ENCODE data around the gene SNURF. TPM values are rescaled to one million over a fixed set of nuclear protein-coding genes. Genes with fewer than 3 reads are reported as not detected.
"Not testable (repeated sequence)": the region's sequence is repeated elsewhere in the genome, so short reads cannot be mapped to it uniquely, and the experiment has no call there.

Gene SNURF
- total and polyA plus RNA-seq, 4 donors: 2.1 to 78.4 (median 3.1) TPM

- Histone ChIP-seq H3K27me3 (ENCODE audit: control insufficient read depth in 3 of 3, insufficient read depth in 3 of 3, low read length in 2 of 3) (no peaks in the 10 kb centered on the region), H3K9me3 (ENCODE audit: control insufficient read depth in 4 of 4, insufficient read depth in 3 of 4, low read length in 3 of 4) (peaks cover 0 to 4% (median 1%) of the 10 kb centered on the region in 4 donors), H3K4me1 (ENCODE audit: control insufficient read depth in 5 of 5, insufficient read depth in 5 of 5, low read length in 5 of 5) (no peaks in the 10 kb centered on the region), H3K9ac (ENCODE audit: insufficient read depth in 1 of 2, low read length in 2 of 2) (no peak overlapping the region), H3K27ac (ENCODE audit: low read depth in 1 of 2, low read length in 1 of 2) (no peak overlapping the region), H3K36me3 (ENCODE audit: control insufficient read depth in 4 of 4, insufficient read depth in 4 of 4, low read length in 4 of 4) (no peaks in the 10 kb centered on the region), H3K4me3 (no peak overlapping the region)
- ATAC-seq (ENCODE audit: insufficient read depth, low FRiP score) (no peak), DNase-seq (no peak)
- TF ChIP-seq CTCF (IDR thresholded peaks at IDR 0.05; ENCODE audit: control extremely low read depth, extremely low read depth): no peak
- WGBS, 2 donors: 72 to 74% methylated on average over 2 of the region's 2 CpGs
These were observed 35.3 kb upstream of the SNURF start for GRCh38 chr15:24919446-24919845.

GRCh38 chr15:24922781-24923180 is 32.0 kb upstream of the SNURF start:
- H3K27me3 ChIP-seq (ENCODE audit: control insufficient read depth in 3 of 3, insufficient read depth in 3 of 3, low read length in 2 of 3); H3K4me1 ChIP-seq (ENCODE audit: control insufficient read depth in 5 of 5, insufficient read depth in 5 of 5, low read length in 5 of 5); H3K4me3 ChIP-seq; H3K9me3 ChIP-seq (ENCODE audit: control insufficient read depth in 4 of 4, insufficient read depth in 3 of 4, low read length in 3 of 4); H3K27ac ChIP-seq (ENCODE audit: low read depth in 1 of 2, low read length in 1 of 2); H3K9ac ChIP-seq (ENCODE audit: insufficient read depth in 1 of 2, low read length in 2 of 2); H3K36me3 ChIP-seq (ENCODE audit: control insufficient read depth in 4 of 4, insufficient read depth in 4 of 4, low read length in 4 of 4); ATAC-seq (ENCODE audit: insufficient read depth, low FRiP score); DNase-seq: not testable (repeated sequence)
- WGBS, 2 donors: 84 to 88% methylated on average over 6 of the region's 6 CpGs

DNA sequence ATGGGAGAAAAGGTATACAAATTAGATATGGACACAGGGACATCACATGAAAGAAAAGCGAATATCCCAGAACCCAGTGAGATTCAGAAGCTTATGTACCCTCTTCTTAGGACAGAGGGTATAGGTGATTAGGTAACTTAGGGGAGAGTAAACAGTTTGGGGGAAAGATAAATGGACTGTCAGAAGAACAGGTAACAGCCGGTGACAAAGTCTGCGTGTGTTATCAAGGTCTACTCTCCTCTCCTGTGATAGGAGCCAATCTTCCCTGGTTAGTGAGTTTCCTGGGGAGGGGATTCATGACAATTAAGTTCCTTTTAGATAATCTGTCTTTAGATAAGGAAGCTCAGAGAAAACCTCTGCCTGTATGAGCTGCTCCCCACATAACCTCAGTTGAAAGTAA is 30.6 kb upstream of the SNURF start:
- Histone ChIP-seq H3K9me3 (ENCODE audit: control insufficient read depth in 4 of 4, insufficient read depth in 3 of 4, low read length in 3 of 4) (peaks cover 0 to 4% (median 1%) of the 10 kb centered on the region in 4 donors), H3K4me3 (no peak overlapping the region), H3K27me3 (ENCODE audit: control insufficient read depth in 3 of 3, insufficient read depth in 3 of 3, low read length in 2 of 3) (no peaks in the 10 kb centered on the region), H3K9ac (ENCODE audit: insufficient read depth in 1 of 2, low read length in 2 of 2) (no peak overlapping the region), H3K4me1 (ENCODE audit: control insufficient read depth in 5 of 5, insufficient read depth in 5 of 5, low read length in 5 of 5) (no peaks in the 10 kb centered on the region), H3K27ac (ENCODE audit: low read depth in 1 of 2, low read length in 1 of 2) (no peak overlapping the region), H3K36me3 (ENCODE audit: control insufficient read depth in 4 of 4, insufficient read depth in 4 of 4, low read length in 4 of 4) (no peaks in the 10 kb centered on the region)
- no peak for ATAC-seq (ENCODE audit: insufficient read depth, low FRiP score)
- DNase-seq: no peak
- WGBS, 2 donors: 77 to 82% methylated on average over 3 of the region's 3 CpGs
- TF ChIP-seq CTCF (IDR thresholded peaks at IDR 0.05; ENCODE audit: control extremely low read depth, extremely low read depth): no peak

DNA sequence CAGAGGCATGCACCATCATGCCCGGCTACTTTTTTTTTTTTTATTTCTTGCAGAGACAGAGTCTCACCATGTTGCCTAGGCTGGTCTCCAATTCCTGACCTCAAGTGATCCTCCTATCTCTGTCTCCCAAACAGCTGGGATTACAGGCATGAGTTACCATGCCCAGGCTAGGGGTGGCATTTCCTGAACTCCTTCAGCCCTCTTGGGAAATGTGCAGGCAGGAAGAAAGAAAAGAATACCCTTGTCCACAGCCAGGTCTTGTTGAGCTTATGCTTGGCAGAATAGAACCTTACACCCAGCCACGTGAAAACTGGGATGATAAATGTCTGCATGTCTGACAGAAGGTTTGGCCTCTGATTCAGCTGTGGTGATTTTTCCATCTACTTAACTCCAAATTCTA is 30.2 kb upstream of the SNURF start:
- no peak for ATAC-seq (ENCODE audit: insufficient read depth, low FRiP score)
- 63 to 69% methylated on average over 2 of the region's 2 CpGs for WGBS, 2 donors
- Histone ChIP-seq H3K4me1 (ENCODE audit: control insufficient read depth in 5 of 5, insufficient read depth in 5 of 5, low read length in 5 of 5) (no peaks in the 10 kb centered on the region), H3K9me3 (ENCODE audit: control insufficient read depth in 4 of 4, insufficient read depth in 3 of 4, low read length in 3 of 4) (peaks cover 0 to 4% (median 1%) of the 10 kb centered on the region in 4 donors), H3K4me3 (no peak overlapping the region), H3K27ac (ENCODE audit: low read depth in 1 of 2, low read length in 1 of 2) (no peak overlapping the region), H3K36me3 (ENCODE audit: control insufficient read depth in 4 of 4, insufficient read depth in 4 of 4, low read length in 4 of 4) (no peaks in the 10 kb centered on the region), H3K27me3 (ENCODE audit: control insufficient read depth in 3 of 3, insufficient read depth in 3 of 3, low read length in 2 of 3) (no peaks in the 10 kb centered on the region), H3K9ac (ENCODE audit: insufficient read depth in 1 of 2, low read length in 2 of 2) (no peak overlapping the region)
- no peak for TF ChIP-seq CTCF (IDR thresholded peaks at IDR 0.05; ENCODE audit: control extremely low read depth, extremely low read depth)
- DNase-seq: no peak

- DNase-seq; H3K27me3 ChIP-seq (ENCODE audit: control insufficient read depth in 3 of 3, insufficient read depth in 3 of 3, low read length in 2 of 3); H3K4me3 ChIP-seq; H3K4me1 ChIP-seq (ENCODE audit: control insufficient read depth in 5 of 5, insufficient read depth in 5 of 5, low read length in 5 of 5); H3K9ac ChIP-seq (ENCODE audit: insufficient read depth in 1 of 2, low read length in 2 of 2); ATAC-seq (ENCODE audit: insufficient read depth, low FRiP score); H3K36me3 ChIP-seq (ENCODE audit: control insufficient read depth in 4 of 4, insufficient read depth in 4 of 4, low read length in 4 of 4); H3K9me3 ChIP-seq (ENCODE audit: control insufficient read depth in 4 of 4, insufficient read depth in 3 of 4, low read length in 3 of 4); H3K27ac ChIP-seq (ENCODE audit: low read depth in 1 of 2, low read length in 1 of 2): not testable (repeated sequence)
- 86 to 90% methylated on average over 10 of the region's 10 CpGs for WGBS, 2 donors
These were observed 22.7 kb upstream of the SNURF start for GRCh38 chr15:24931874-24932732.

Data from lung (tissue), 12 donors.